Measurements from ENCODE around the gene NOTCH4.

Gene NOTCH4

GRCh38 chr6:32173051-32173727 lies 50.7 kb downstream of the NOTCH4 start:
- no peak for TF ChIP-seq CTCF (IDR thresholded peaks at IDR 0.05; ENCODE audit: borderline replicate concordance, insufficient read depth, low read depth, low read length)
- H3K4me3 ChIP-seq (ENCODE audit: low read depth, low read length): no peak overlapping the region

GRCh38 chr6:32171234-32171633 lies 52.6 kb downstream of the NOTCH4 start:
- H3K4me3 ChIP-seq (ENCODE audit: low read depth, low read length): no peak overlapping the region
- TF ChIP-seq CTCF (IDR thresholded peaks at IDR 0.05; ENCODE audit: borderline replicate concordance, insufficient read depth, low read depth, low read length): no peak

- H3K4me3 ChIP-seq (ENCODE audit: low read depth, low read length): no peak overlapping the region
- no peak for TF ChIP-seq CTCF (IDR thresholded peaks at IDR 0.05; ENCODE audit: borderline replicate concordance, insufficient read depth, low read depth, low read length)
These were observed 53.6 kb downstream of the NOTCH4 start for GRCh38 chr6:32170294-32170693.

- TF ChIP-seq CTCF (IDR thresholded peaks at IDR 0.05; ENCODE audit: borderline replicate concordance, insufficient read depth, low read depth, low read length): no peak
- no peak overlapping the region for H3K4me3 ChIP-seq (ENCODE audit: low read depth, low read length)
These were observed 54.9 kb downstream of the NOTCH4 start for GRCh38 chr6:32168807-32169591.

GRCh38 chr6:32168350-32168749 lies 55.5 kb downstream of the NOTCH4 start:
- no peak overlapping the region for H3K4me3 ChIP-seq (ENCODE audit: low read depth, low read length)
- TF ChIP-seq CTCF (IDR thresholded peaks at IDR 0.05; ENCODE audit: borderline replicate concordance, insufficient read depth, low read depth, low read length): no peak

- TF ChIP-seq CTCF (IDR thresholded peaks at IDR 0.05; ENCODE audit: borderline replicate concordance, insufficient read depth, low read depth, low read length): no peak
- no peak overlapping the region for H3K4me3 ChIP-seq (ENCODE audit: low read depth, low read length)
These were observed 56.1 kb downstream of the NOTCH4 start for GRCh38 chr6:32167761-32168262.

All from GM12875 (cell line).